K562 (cell line): ENCODE measurements around the gene SMOC2. TPM values are rescaled to one million over a fixed set of nuclear protein-coding genes. Genes with fewer than 3 reads are reported as not detected.

ENCODE experiments used
- ATAC-seq: fragments of 200-7000 bp; cut with Tn5 transposase; 3 replicates; pipeline ENCODE4 v1.9.1; 2020; ENCODE audit warnings: moderate library complexity
- BruUV-seq: library from RNA; stranded (reverse); fragments of 400-500 nt; replicated peaks from 2 replicates; lab custom pipeline; 2021; lab: Mats Ljungman, UMichigan
- CTCF ChIA-PET: fragments of 300-600 bp; formaldehyde crosslinking; extraction: SDS; loops from one replicate; lab custom pipeline; 2021; ENCODE audit warnings: low intra/inter-chr PET ratio; lab: Yijun Ruan, JAX
- POLR2A ChIA-PET: fragments of 300-600, 350-650 bp; sonication (Branson Sonifier 250); formaldehyde crosslinking; extraction: SDS; loops from one replicate; lab custom pipeline; 2021; ENCODE audit warnings: antibody characterized with exemption, inconsistent platforms; lab: Yijun Ruan, JAX
- DNase-seq, 4 experiments: peaks; one replicate each; pipeline versions ENCODE4 v3.0.0 to v3.0.0-alpha.2; 2011 to 2018; ENCODE audit warnings: low spot score in 3 of 4, mixed read lengths in 3 of 4; ENCODE audit errors: extremely low read depth in 1 of 4
- FAIRE-seq: peaks from 2 replicates; lab custom pipeline; 2011; peaks lifted over from hg19 to GRCh38; lab: Jason Lieb, UNC
- H2AFZ ChIP-seq: 2 replicates; pipeline ENCODE4 v1.6.0; 2011; ENCODE audit warnings: low read depth, low read length, control low read depth, inconsistent platforms
- H3K27ac ChIP-seq: fragments of 200-600 bp; 3 replicates; pipeline ENCODE4 v1.8.0; 2011; ENCODE audit warnings: low read depth, mild to moderate bottlenecking, control low read depth, inconsistent platforms, low read length, moderate library complexity, mixed read lengths; ENCODE audit errors: extremely low read depth
- H3K27me3 ChIP-seq, 2 experiments: fragments of 300-600 bp in 1 of 2; 2 replicates in 1 of 2; 3 replicates in 1 of 2; pipeline versions ENCODE4 v1.6.0 to v1.8.0; 2011; ENCODE audit warnings: inconsistent platforms in 2 of 2, low read length in 2 of 2, mild to moderate bottlenecking in 1 of 2, mixed read lengths in 1 of 2, moderate library complexity in 1 of 2; ENCODE audit not compliant: control insufficient read depth in 2 of 2, insufficient read depth in 2 of 2
- H3K36me3 ChIP-seq: fragments of 300-600 bp; 3 replicates; pipeline ENCODE4 v1.8.0; 2011; ENCODE audit warnings: mild to moderate bottlenecking, low read length, inconsistent platforms; ENCODE audit not compliant: control insufficient read depth, insufficient read depth
- H3K4me1 ChIP-seq, 2 experiments: fragments of 200-600 bp in 1 of 2; replicated peaks in 1 of 2; 2 replicates in 1 of 2; 3 replicates in 1 of 2; pipeline versions ENCODE4 v1.5.1 to v1.8.0; 2011; ENCODE audit warnings: inconsistent platforms in 2 of 2, low read length in 2 of 2, mild to moderate bottlenecking in 1 of 2, mixed read lengths in 1 of 2, moderate library complexity in 1 of 2; ENCODE audit not compliant: control insufficient read depth in 2 of 2, insufficient read depth in 2 of 2
- H3K4me2 ChIP-seq: 2 replicates; pipeline ENCODE4 v1.6.1; 2011; ENCODE audit warnings: low read length, control low read depth, inconsistent platforms, mixed read lengths; ENCODE audit not compliant: insufficient read depth
- H3K4me3 ChIP-seq: fragments of 200-600 bp; sonication (generic), shearing (Covaris generic); 2 replicates; pipeline ENCODE4 v1.5.1; 2016; ENCODE audit warnings: control low read depth, inconsistent platforms
- H3K79me2 ChIP-seq: fragments of 200-600 bp; 3 replicates; pipeline ENCODE4 v1.8.0; 2011; ENCODE audit warnings: low read length, inconsistent platforms; ENCODE audit not compliant: control insufficient read depth, insufficient read depth
- H3K9ac ChIP-seq, 2 experiments: 2 replicates each; pipeline versions ENCODE4 v1.6.0 to v1.6.1; 2011; ENCODE audit warnings: low read depth in 2 of 2, low read length in 2 of 2, control low read depth in 1 of 2, inconsistent platforms in 1 of 2, mild to moderate bottlenecking in 1 of 2, mixed read lengths in 1 of 2; ENCODE audit not compliant: insufficient read depth in 1 of 2
- H3K9me1 ChIP-seq: one replicate; pipeline ENCODE4 v1.6.0; 2011; ENCODE audit warnings: inconsistent platforms, mild to moderate bottlenecking, low read length, moderate library complexity; ENCODE audit not compliant: control insufficient read depth, insufficient read depth
- H3K9me3 ChIP-seq: replicated peaks from 2 replicates; pipeline ENCODE4 v1.5.1; 2011; ENCODE audit warnings: low read depth, low read length, inconsistent platforms; ENCODE audit not compliant: control insufficient read depth, insufficient read depth
- H4K20me1 ChIP-seq: replicated peaks from 2 replicates; pipeline ENCODE4 v1.6.1; 2011; ENCODE audit warnings: low read length, inconsistent platforms, mixed read lengths; ENCODE audit not compliant: control insufficient read depth, insufficient read depth
- KLF1 ChIP-seq: fragments of 450-650 bp; IDR thresholded peaks from 2 replicates; pipeline ENCODE4 v1.6.1; 2016; ENCODE audit warnings: missing genetic modification characterization, missing compliant biosample characterization
- NR1H2 ChIP-seq: sonication (generic); formaldehyde crosslinking; IDR thresholded peaks from 2 replicates; pipeline ENCODE4 v1.4.0; 2020; ENCODE audit warnings: mild to moderate bottlenecking, missing genetic modification reagents
- RFX1 ChIP-seq: fragments of 450-650 bp; IDR thresholded peaks from 2 replicates; pipeline ENCODE4 v1.6.1; 2016; ENCODE audit warnings: mild to moderate bottlenecking, moderate library complexity
- SMARCB1 ChIP-seq: IDR thresholded peaks from 2 replicates; pipeline ENCODE4 v1.6.1; 2011; ENCODE audit warnings: improper control_type of control experiment, low read depth; ENCODE audit not compliant: insufficient read length
- SP2 ChIP-seq: IDR thresholded peaks from 2 replicates; pipeline ENCODE4 v1.6.1; 2011; ENCODE audit warnings: mild to moderate bottlenecking, low read depth, low read length, moderate library complexity; ENCODE audit not compliant: poor library complexity, severe bottlenecking; ENCODE audit errors: extremely low read depth
- ZNF561 ChIP-seq: fragments of 450-650 bp; formaldehyde crosslinking; conservative IDR thresholded peaks from 2 replicates; pipeline ENCODE4 v1.4.0; 2020; ENCODE audit warnings: mild to moderate bottlenecking, moderate library complexity
- WGBS: fragments of 100-300 bp; shearing (Covaris generic); methylation state at CpG from one replicate; pipeline ENCODE4 v1.1.6; 2016; ENCODE audit warnings: low coverage, mixed read lengths; ENCODE audit not compliant: insufficient coverage; ENCODE audit errors: missing lambda C conversion rate; 5-methylcytosine and 5-hydroxymethylcytosine counted together
- in situ Hi-C: fragments of 300-500 bp; cut with MboI; formaldehyde crosslinking; loops from 4 replicates; pipeline ENCODE4 v1.15.0; 2018; ENCODE audit warnings: inconsistent platforms, mixed read lengths
- intact Hi-C: fragments of 100-400 bp; cut with micrococcal nuclease; formaldehyde crosslinking; loops from 2 replicates; pipeline ENCODE4 v1.14.2; 2022
- polyA plus RNA-seq, 8 experiments: library from polyadenylated mRNA; depleted of rRNA in 4 of 8; stranded (reverse) in 5 of 8; unstranded in 3 of 8; fragments of >200 nt; fragmentation: Nextera tagmentation in 2 of 8; fragmentation: Illumina TruSeq in 1 of 8; extraction: Ambion mirVana in 2 of 8; extraction: Trizol in 1 of 8; gene quantifications; 2 replicates each; pipeline versions ENCODE4 v1.2.1 to v1.2.3, GENCODE V29; 2011 to 2014; ENCODE audit warnings: inconsistent platforms in 1 of 8, missing spikeins in 1 of 8
- total RNA-seq, 7 experiments: library from RNA; depleted of rRNA in 6 of 7; stranded (reverse); fragments of >200 nt in 6 of 7; fragmentation: Illumina TruSeq in 2 of 7; extraction: Trizol in 2 of 7; gene quantifications; 2 replicates each; pipeline versions ENCODE4 v1.2.1 to v1.2.3, GENCODE V29; 2011 to 2021; ENCODE audit warnings: low replicate concordance in 1 of 7
- TF ChIP-seq, protein P1 (sequence below): sonication (generic); formaldehyde crosslinking; IDR thresholded peaks from 2 replicates; pipeline ENCODE4 v1.8.1; 2023; ENCODE audit warnings: mild to moderate bottlenecking, missing genetic modification reagents

Gene SMOC2
- total and polyA plus RNA-seq, 9 of the 15 experiments (the other 6 are each of a cell fraction or from before 2014, with no cell fraction given): 0.45 to 2.3 (median 1.1) TPM

DNA sequence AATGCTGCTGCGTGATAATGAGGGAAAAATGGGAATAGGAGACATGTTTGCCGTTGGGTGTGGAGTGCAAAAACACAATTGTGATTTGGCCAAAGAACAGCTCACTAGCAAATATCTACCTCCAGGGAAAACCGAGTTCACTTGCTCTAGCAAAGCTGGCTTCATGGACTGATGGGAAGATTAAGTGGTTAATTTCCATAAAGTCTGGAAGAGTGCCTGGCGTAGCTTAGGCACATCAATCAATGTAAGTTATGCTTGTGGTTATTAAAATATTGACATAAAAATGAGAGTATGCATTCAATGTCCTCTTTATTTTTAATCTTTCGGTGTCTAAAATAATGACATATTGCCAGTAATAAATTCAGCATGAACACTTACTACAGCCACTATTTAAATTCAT is 267.5 kb downstream of the SMOC2 start:
- in situ Hi-C loops (no loop called here), intact Hi-C loops (no loop called here)
- H3K27me3 ChIP-seq: peaks cover 31 to 52% of the 10 kb centered on the region in 2 experiments; a peak in 4 of 5 replicates
- ChIA-PET POLR2A (interaction anchor here (1.3 kb wide), 1 partner anchor 8 kb away, joined by 5 read pairs; no protein-coding TSS in a partner anchor), CTCF (no interaction called here)
- no peak overlapping the region for H3K4me3 ChIP-seq
- H3K4me2 ChIP-seq: no peak overlapping the region
- no TSS peak for BruUV-seq
- no peak overlapping the region for H3K27ac ChIP-seq
- no peaks in the 10 kb centered on the region for H3K36me3 ChIP-seq
- H3K79me2 ChIP-seq: no peaks in the 10 kb centered on the region
- no peaks in the 10 kb centered on the region for H3K9me1 ChIP-seq
- TF ChIP-seq NR1H2: no peak
- no peak for TF ChIP-seq SMARCB1
- TF ChIP-seq, protein P1, sequence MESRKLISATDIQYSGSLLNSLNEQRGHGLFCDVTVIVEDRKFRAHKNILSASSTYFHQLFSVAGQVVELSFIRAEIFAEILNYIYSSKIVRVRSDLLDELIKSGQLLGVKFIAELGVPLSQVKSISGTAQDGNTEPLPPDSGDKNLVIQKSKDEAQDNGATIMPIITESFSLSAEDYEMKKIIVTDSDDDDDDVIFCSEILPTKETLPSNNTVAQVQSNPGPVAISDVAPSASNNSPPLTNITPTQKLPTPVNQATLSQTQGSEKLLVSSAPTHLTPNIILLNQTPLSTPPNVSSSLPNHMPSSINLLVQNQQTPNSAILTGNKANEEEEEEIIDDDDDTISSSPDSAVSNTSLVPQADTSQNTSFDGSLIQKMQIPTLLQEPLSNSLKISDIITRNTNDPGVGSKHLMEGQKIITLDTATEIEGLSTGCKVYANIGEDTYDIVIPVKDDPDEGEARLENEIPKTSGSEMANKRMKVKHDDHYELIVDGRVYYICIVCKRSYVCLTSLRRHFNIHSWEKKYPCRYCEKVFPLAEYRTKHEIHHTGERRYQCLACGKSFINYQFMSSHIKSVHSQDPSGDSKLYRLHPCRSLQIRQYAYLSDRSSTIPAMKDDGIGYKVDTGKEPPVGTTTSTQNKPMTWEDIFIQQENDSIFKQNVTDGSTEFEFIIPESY (CRISPR knock-in tag): no peak
- no peak for TF ChIP-seq ZNF561
- no peak for TF ChIP-seq SP2
- no peak for TF ChIP-seq RFX1
- TF ChIP-seq KLF1 (tag): no peak
- peaks cover 15% of the 10 kb centered on the region; the same call in 1 of the 2 replicates for H4K20me1 ChIP-seq
- DNase-seq (no peak), ATAC-seq (no peak), FAIRE-seq (peak; percentile 44)
- no peak overlapping the region for H3K9ac ChIP-seq
- H2AFZ ChIP-seq: no peak overlapping the region
- H3K9me3 ChIP-seq: no peaks in the 10 kb centered on the region
- no peaks in the 10 kb centered on the region for H3K4me1 ChIP-seq
- 0% methylated on average over 5 of the region's 5 CpGs for WGBS
